ENCODE results near the gene CASK.

CASK gene

DNA sequence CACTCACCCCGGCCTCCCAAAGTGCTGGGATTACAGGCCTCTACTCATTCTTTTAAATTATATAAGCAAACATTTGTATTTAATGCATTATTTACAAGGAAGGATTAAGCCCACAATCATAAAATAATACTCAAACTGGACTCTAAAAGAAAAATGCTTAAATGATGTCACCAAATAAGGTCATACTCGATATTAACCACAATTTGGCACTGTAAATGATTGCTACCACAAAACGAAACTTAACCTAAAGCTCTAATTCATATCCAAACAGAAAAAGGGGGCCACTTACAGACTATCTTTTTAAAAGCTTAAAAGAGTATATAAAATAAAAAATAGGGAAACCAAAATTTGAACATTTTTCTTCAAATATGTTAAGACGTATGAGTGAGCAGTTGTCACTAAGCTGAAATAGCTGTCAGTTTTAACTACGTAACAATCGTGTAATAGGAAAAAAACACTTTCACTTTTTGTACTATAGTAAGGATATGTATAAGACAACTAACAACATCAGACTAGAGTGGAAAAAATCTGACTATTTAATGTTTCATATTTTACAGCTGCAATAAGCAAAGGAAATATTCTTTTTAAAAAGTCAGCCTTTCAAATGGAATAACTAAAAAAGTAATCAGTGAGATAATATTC is 342.8 kb downstream of the CASK start:
- TF ChIP-seq, protein P1, sequence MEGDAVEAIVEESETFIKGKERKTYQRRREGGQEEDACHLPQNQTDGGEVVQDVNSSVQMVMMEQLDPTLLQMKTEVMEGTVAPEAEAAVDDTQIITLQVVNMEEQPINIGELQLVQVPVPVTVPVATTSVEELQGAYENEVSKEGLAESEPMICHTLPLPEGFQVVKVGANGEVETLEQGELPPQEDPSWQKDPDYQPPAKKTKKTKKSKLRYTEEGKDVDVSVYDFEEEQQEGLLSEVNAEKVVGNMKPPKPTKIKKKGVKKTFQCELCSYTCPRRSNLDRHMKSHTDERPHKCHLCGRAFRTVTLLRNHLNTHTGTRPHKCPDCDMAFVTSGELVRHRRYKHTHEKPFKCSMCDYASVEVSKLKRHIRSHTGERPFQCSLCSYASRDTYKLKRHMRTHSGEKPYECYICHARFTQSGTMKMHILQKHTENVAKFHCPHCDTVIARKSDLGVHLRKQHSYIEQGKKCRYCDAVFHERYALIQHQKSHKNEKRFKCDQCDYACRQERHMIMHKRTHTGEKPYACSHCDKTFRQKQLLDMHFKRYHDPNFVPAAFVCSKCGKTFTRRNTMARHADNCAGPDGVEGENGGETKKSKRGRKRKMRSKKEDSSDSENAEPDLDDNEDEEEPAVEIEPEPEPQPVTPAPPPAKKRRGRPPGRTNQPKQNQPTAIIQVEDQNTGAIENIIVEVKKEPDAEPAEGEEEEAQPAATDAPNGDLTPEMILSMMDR (conservative IDR thresholded peaks at IDR 0.05; ENCODE audit: low read depth, low read length) = no peak
- no peak overlapping the region for H3K4me3 ChIP-seq (ENCODE audit: low read depth, low read length)
- DNase-seq (ENCODE audit: low read depth) = no peak

DNA sequence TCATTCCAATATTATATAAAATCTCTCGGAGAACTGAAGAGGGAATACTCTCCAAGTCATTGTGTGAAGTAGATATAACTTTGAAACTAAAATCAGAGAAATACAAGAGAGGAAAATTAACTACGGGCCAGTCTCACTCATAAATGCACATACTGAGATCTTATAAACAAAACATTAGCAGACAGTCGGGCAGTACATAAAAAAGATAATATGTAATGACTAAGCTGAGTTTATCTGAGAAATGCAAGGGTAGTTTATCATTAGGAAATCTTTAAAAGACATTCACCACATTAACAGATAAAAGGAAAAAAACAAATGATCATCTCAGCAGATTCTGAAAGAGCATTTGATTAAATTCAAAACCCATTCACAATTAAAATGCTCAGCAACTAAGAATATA is 359.5 kb downstream of the CASK start:
- TF ChIP-seq, protein P1 (conservative IDR thresholded peaks at IDR 0.05; ENCODE audit: low read depth, low read length) = no peak
- no peak overlapping the region for H3K4me3 ChIP-seq (ENCODE audit: low read depth, low read length)
- DNase-seq (ENCODE audit: low read depth) = peak; percentile 44

DNA sequence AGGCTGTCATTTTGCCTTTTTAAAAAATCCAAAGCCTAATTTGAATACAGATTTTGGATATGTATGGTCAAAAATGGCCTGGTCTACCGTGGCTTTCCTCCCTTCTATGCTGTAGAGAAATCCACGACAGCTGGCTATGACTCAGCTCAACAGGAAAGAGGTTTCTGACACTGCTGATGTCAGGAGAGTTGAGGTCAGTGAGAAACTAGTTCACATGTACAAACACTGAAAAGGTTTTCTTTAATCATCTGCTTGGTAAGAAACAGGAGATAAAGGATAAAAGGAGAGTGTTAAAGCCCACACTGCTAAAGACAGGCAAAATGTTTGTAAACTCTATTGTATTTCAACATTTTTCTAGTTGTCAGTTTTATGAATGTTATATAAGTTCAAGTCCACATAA is 362.3 kb downstream of the CASK start:
- DNase-seq (ENCODE audit: low read depth) = peak; percentile 94
- TF ChIP-seq, protein P1 (conservative IDR thresholded peaks at IDR 0.05; ENCODE audit: low read depth, low read length) = no peak
- H3K4me3 ChIP-seq (ENCODE audit: low read depth, low read length) = no peak overlapping the region

DNA sequence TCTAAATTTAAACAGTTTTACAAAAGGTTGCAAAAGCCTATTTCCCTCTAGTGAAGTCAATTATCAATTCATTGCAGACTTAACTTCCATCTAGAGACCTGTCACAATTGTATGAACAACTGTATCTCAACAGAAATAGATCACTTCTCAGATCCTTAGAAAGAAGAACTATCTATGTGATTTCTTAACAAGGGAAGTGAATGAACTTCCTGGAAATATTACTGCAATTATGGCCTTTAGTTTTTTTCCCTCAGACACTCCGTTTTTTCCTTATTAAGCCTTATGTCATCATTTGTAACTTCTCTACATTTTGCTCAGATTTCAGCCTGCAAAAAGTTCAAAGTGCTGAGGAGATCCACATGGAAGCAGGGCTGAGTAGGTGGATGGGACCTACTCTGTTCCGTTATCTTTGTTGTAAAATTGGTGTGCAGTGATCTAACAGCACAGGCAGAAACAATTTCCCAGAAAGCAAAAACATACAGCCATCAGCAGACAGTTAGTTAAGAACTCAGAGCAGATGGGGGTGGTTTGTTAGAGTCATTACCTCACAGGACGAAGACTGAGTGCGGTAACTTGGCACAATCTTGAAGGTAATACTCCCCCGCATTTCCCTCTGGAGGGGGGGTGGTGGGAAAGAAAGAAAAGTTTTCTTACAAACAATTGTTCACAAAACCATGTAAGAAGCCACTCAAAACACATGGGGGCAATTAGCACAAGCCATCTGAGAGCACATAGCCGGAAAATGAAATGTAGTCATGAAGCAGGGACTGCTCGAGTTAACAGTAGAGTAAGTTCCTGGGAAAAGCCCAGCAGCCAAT is 363.9 kb downstream of the CASK start:
- H3K4me3 ChIP-seq (ENCODE audit: low read depth, low read length) = no peak overlapping the region
- TF ChIP-seq, protein P1 (conservative IDR thresholded peaks at IDR 0.05; ENCODE audit: low read depth, low read length) = no peak
- peak; percentile 87 for DNase-seq (ENCODE audit: low read depth)

DNA sequence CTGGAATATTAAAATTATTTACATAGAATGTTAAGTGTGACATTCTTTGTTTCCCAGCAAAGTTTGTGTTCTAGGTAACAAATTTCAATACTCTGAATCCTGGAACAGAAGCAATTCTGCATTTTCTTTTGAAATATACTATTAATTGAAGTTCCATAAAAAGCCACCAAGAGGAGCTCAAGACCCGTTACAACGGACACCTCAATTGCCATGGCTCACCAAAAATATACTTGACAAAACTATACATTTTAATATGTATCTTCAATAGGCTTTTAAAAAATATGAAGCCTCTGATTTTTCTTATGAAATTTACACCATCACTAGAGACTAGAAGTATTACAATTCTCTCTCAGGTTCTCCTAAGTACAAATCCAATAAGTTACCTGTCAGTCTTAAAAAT is 364.8 kb downstream of the CASK start:
- no peak overlapping the region for H3K4me3 ChIP-seq (ENCODE audit: low read depth, low read length)
- DNase-seq (ENCODE audit: low read depth) = peak; percentile 59
- TF ChIP-seq, protein P1 (conservative IDR thresholded peaks at IDR 0.05; ENCODE audit: low read depth, low read length) = peak; percentile 58

DNA sequence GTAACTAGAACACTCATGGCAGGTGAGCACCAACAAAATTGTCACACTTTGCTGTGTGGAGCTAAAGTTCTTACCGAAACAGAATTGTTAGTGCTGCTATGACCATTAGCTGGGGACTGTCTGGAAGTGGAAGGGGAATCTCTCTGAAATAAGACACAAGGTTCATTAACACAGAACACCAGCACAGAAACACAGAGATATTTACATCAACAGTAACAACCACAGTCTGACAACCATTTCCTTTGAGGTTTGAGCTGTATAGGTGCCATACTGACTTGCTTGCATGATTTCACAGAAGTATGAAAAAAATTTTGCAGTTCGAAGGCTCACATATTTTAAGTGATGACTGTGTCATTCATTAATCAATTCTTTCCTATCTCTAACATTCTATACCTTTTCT is 366.4 kb downstream of the CASK start:
- TF ChIP-seq, protein P1 (conservative IDR thresholded peaks at IDR 0.05; ENCODE audit: low read depth, low read length) = no peak
- no peak overlapping the region for H3K4me3 ChIP-seq (ENCODE audit: low read depth, low read length)
- DNase-seq (ENCODE audit: low read depth) = no peak
